Esophagus (tissue), 2 donors: ENCODE measurements around the gene FNDC8. TPM values are rescaled to one million over a fixed set of nuclear protein-coding genes. Genes with fewer than 3 reads are reported as not detected.
A peak's percentile ranks its signal among the peaks of the same experiment; 100 is the strongest.

Source experiments
- H3K27ac ChIP-seq, 2 donors: one replicate each; pipeline ENCODE4 v1.5.1; 2013; ENCODE audit warnings: low read depth in 2 of 2, mild to moderate bottlenecking in 2 of 2, inconsistent platforms in 1 of 2, low read length in 1 of 2, moderate library complexity in 1 of 2
- H3K27me3 ChIP-seq, 2 donors: one replicate each; pipeline ENCODE4 v1.6.1; 2013; ENCODE audit warnings: low read length in 2 of 2, control low read depth in 1 of 2, mild to moderate bottlenecking in 1 of 2; ENCODE audit not compliant: insufficient read depth in 2 of 2, control insufficient read depth in 1 of 2
- H3K36me3 ChIP-seq, 2 donors: one replicate each; pipeline ENCODE4 v1.6.1; 2013; ENCODE audit warnings: low read length in 1 of 2; ENCODE audit not compliant: control insufficient read depth in 2 of 2, insufficient read depth in 2 of 2
- H3K4me1 ChIP-seq, 2 donors: one replicate each; pipeline ENCODE4 v1.6.1; 2013; ENCODE audit warnings: low read length in 1 of 2; ENCODE audit not compliant: control insufficient read depth in 2 of 2, insufficient read depth in 2 of 2
- H3K4me3 ChIP-seq, 2 donors: one replicate each; pipeline ENCODE4 v1.5.1; 2013; ENCODE audit warnings: low read length in 2 of 2, mild to moderate bottlenecking in 2 of 2, low read depth in 1 of 2, moderate library complexity in 1 of 2
- H3K9me3 ChIP-seq, 2 donors: one replicate each; pipeline ENCODE4 v1.6.1; 2013; ENCODE audit warnings: mild to moderate bottlenecking in 2 of 2, low read depth in 1 of 2, low read length in 1 of 2, moderate library complexity in 1 of 2; ENCODE audit not compliant: control insufficient read depth in 2 of 2, insufficient read depth in 1 of 2
- WGBS, 2 donors: extraction: QIAGEN DNeasy Blood & Tissue Kit; methylation state at CpG; one replicate each; pipeline ENCODE4 v1.1.7; 2013; 5-methylcytosine and 5-hydroxymethylcytosine counted together
- polyA plus RNA-seq, 2 donors: library from polyadenylated mRNA; stranded (reverse); fragments of 200-250 nt; gene quantifications; one replicate each; pipeline ENCODE4 v1.2.3, GENCODE V29; 2013
- donor health status: healthy with polysubstance abuse.
- donor health status: Bipolar disorder and iron deficiency.

The FNDC8 gene
- polyA plus RNA-seq, 2 donors = 0.02 to 0.10 TPM

- Histone ChIP-seq H3K27me3 (no peaks in the 10 kb centered on the region), H3K9me3 (no peaks in the 10 kb centered on the region), H3K27ac (no peak overlapping the region), H3K4me1 (peaks cover 0 to 3% of the 10 kb centered on the region in 2 donors), H3K4me3 (no peak overlapping the region), H3K36me3 (no peaks in the 10 kb centered on the region)
- WGBS, 2 donors = 87 to 90% methylated on average over 12 of the region's 12 CpGs
These were observed 4.6 kb upstream of the FNDC8 start for GRCh38 chr17:35116845-35117244.

GRCh38 chr17:35117984-35118383 is 3.4 kb upstream of the FNDC8 start:
- no peaks in the 10 kb centered on the region for H3K36me3 ChIP-seq
- H3K27ac ChIP-seq = no peak overlapping the region
- H3K4me3 ChIP-seq = no peak overlapping the region
- H3K27me3 ChIP-seq = no peaks in the 10 kb centered on the region
- no peaks in the 10 kb centered on the region for H3K9me3 ChIP-seq
- H3K4me1 ChIP-seq = peaks cover 3% of the 10 kb centered on the region in 2 donors

GRCh38 chr17:35119370-35120165 is 1.8 kb upstream of the FNDC8 start, which contains the start of gene RAD51D:
Gene RAD51D, minus strand, starts transcription at chr17:35119860. Its CDS starts 247 bp downstream, at chr17:35119613.
- Histone ChIP-seq H3K4me1 (peaks cover 3% of the 10 kb centered on the region in 2 donors), H3K36me3 (no peaks in the 10 kb centered on the region), H3K27ac (peak within 1 kb of the TSS in 1 of 2 donors; percentile 79), H3K27me3 (no peaks in the 10 kb centered on the region), H3K9me3 (no peaks in the 10 kb centered on the region), H3K4me3 (peak within 1 kb of the TSS; percentile 66 to 76)
- WGBS, 2 donors = 0% methylated on average over 69 to 72 of the region's 72 CpGs

- Histone ChIP-seq H3K27ac (no peak overlapping the region), H3K27me3 (no peaks in the 10 kb centered on the region), H3K4me3 (no peak overlapping the region), H3K4me1 (peaks cover 0 to 2% of the 10 kb centered on the region in 2 donors), H3K9me3 (no peaks in the 10 kb centered on the region), H3K36me3 (peaks cover 4 to 17% of the 10 kb centered on the region in 2 donors)
- 75 to 86% methylated on average over 11 of the region's 11 CpGs for WGBS, 2 donors
These were observed 6.5 kb downstream of the FNDC8 start for GRCh38 chr17:35127751-35128514.

DNA sequence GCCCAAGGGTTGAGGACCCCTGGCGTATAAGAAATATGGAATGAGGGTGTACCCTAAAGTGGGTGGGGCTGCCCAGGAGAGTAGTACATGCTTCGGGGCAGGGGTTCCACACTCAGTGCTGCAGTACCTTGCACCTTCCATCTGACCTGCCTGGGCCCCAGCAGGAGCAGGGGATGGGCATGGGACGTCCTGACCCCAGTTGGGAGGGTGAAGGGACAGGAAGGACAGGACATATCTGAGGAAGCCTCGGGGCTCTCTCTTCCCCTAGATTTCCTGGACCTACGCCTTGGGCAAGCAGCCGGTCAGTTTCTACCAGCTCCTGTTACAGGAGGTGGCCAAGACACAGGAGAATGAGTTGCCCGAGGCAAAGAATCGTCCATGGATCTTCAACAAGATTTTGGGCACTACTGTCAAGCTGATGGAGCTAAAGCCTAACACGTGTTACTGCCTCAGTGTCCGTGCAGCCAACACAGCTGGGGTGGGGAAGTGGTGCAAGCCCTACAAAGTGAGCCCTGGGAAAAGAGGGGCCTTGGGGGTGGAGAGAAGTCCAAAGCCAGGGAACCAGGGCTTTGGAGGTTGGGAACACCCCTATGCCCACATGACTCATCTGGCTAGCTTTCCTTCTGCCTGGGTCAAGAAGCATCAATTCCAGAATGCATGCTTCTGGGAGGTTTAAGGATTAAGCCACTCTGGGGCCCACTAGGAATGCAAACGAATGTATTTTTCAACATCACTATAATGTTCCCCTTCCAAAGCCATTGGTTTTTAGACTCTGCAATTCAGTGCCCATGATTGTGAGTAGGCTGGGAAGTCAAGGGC is 7.9 kb downstream of the FNDC8 start:
- no peak overlapping the region for H3K4me3 ChIP-seq
- peaks cover 0 to 2% of the 10 kb centered on the region in 2 donors for H3K4me1 ChIP-seq
- no peaks in the 10 kb centered on the region for H3K27me3 ChIP-seq
- WGBS, 2 donors = 76 to 78% methylated on average over 11 of the region's 11 CpGs
- H3K9me3 ChIP-seq = no peaks in the 10 kb centered on the region
- H3K27ac ChIP-seq = no peak overlapping the region
- peaks cover 7 to 30% of the 10 kb centered on the region in 2 donors for H3K36me3 ChIP-seq

DNA sequence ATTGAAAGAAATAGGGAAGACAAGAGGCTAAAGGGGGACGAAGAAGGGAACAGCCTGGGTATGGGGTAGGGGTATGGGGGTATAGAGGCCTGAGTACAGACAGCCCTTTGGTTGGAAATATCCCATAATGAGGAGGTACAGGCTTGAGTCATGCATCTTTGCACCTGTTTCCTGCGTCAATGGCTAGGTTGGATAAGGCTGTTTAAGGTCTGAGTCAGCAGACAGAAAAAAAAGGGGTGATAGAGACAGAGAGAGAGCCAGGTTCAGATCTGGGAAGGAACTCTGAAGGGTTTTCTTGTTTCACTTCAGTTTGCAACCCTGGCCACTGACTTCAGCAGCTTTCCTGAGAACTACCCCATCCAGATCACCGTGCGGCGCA is 8.5 kb downstream of the FNDC8 start:
- H3K27me3 ChIP-seq = no peaks in the 10 kb centered on the region
- no peaks in the 10 kb centered on the region for H3K9me3 ChIP-seq
- H3K4me3 ChIP-seq = no peak overlapping the region
- no peak overlapping the region for H3K27ac ChIP-seq
- 87 to 93% methylated on average over 5 of the region's 5 CpGs for WGBS, 2 donors
- peaks cover 0 to 2% of the 10 kb centered on the region in 2 donors for H3K4me1 ChIP-seq
- peaks cover 7 to 30% of the 10 kb centered on the region in 2 donors for H3K36me3 ChIP-seq

DNA sequence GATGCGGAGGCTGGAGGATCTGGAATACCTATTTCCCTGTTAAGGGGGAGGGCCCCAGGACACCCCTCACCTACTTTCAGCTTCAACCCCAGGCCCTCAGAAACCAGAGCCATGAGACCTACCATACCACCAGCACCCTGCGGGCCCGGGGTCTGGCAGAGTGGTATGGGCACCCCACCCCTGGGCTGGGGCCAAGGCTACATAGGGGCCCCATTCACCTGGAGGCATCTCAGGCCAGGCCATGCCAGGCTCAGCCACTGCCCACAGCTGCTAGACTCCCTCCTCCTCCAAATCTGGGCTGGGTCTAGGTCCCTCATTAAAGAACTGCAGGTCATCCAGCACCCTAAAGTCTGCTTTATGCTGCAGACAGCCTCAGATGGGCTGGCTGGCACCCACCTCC is 9.0 kb downstream of the FNDC8 start:
- Histone ChIP-seq H3K27ac (no peak overlapping the region), H3K9me3 (no peaks in the 10 kb centered on the region), H3K36me3 (peaks cover 7 to 34% of the 10 kb centered on the region in 2 donors), H3K4me1 (peaks cover 0 to 2% of the 10 kb centered on the region in 2 donors), H3K4me3 (no peak overlapping the region), H3K27me3 (no peaks in the 10 kb centered on the region)
- WGBS, 2 donors = 95 to 100% methylated on average over 3 of the region's 3 CpGs

GRCh38 chr17:35132099-35132498 is 10.7 kb downstream of the FNDC8 start:
- H3K9me3 ChIP-seq = no peaks in the 10 kb centered on the region
- H3K27me3 ChIP-seq = no peaks in the 10 kb centered on the region
- H3K4me3 ChIP-seq = no peak overlapping the region
- H3K36me3 ChIP-seq = peaks cover 16 to 46% of the 10 kb centered on the region in 2 donors
- no peak overlapping the region for H3K27ac ChIP-seq
- 69 to 78% methylated on average over 10 of the region's 10 CpGs for WGBS, 2 donors
- H3K4me1 ChIP-seq = peaks cover 0 to 1% of the 10 kb centered on the region in 2 donors

- H3K36me3 ChIP-seq = peaks cover 19 to 50% of the 10 kb centered on the region in 2 donors
- H3K27me3 ChIP-seq = no peaks in the 10 kb centered on the region
- H3K9me3 ChIP-seq = no peaks in the 10 kb centered on the region
- H3K4me3 ChIP-seq = no peak overlapping the region
- 93% methylated on average over 22 of the region's 22 CpGs for WGBS, 2 donors
- no peak overlapping the region for H3K27ac ChIP-seq
- H3K4me1 ChIP-seq = no peaks in the 10 kb centered on the region
These were observed 11.6 kb downstream of the FNDC8 start for GRCh38 chr17:35132816-35133550.
